ENCODE results near the gene PPP3R2. TPM values are rescaled to one million over a fixed set of nuclear protein-coding genes. Genes with fewer than 3 reads are reported as not detected.
"Not testable (repeated sequence)": the region's sequence is repeated elsewhere in the genome, so short reads cannot be mapped to it uniquely, and the experiment has no call there.

PPP3R2 gene
- total RNA-seq, 1 donor, result not detected

DNA sequence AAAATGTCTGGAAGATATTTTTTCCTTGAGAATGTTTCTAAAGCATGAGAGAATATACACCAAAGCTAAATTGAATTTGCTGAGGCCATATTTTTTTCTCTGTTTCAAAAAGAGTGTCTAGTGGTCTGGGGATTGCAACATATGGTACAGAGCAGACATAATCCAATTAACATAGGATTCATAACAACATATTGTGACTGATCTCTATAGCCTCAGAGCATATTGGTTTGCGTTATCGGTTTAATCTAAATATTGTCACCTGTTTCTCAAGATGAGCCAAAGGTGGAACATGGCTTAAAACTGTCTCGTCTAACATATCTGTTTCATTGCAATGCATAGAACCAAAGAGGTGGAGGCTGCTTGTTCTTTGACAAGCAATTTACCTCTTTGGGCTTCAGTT lies 3.9 kb downstream of the PPP3R2 start:
- no peak for DNase-seq (ENCODE audit: low read depth in 2 of 3, low spot score in 2 of 3)

DNA sequence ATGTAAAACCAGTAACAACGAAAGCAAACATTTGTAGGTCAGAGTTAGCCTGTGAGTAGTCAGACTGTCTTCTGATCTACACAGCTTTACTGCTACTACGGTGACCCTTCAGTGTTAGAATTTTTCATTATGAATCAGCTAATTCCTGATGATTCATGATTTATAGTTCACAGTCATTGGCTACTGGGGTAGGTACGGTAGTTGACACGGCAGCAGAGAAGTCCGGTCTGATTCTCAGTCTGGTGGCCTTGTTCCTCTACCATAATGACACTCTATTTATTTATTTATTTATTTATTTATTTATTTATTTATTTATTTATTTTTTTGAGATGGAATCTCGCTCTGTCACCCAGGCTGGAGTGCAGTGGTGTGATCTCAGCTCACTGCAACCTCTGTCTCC lies 4.7 kb downstream of the PPP3R2 start:
- DNase-seq (ENCODE audit: low read depth in 2 of 3, low spot score in 2 of 3), result not testable (repeated sequence)

DNA sequence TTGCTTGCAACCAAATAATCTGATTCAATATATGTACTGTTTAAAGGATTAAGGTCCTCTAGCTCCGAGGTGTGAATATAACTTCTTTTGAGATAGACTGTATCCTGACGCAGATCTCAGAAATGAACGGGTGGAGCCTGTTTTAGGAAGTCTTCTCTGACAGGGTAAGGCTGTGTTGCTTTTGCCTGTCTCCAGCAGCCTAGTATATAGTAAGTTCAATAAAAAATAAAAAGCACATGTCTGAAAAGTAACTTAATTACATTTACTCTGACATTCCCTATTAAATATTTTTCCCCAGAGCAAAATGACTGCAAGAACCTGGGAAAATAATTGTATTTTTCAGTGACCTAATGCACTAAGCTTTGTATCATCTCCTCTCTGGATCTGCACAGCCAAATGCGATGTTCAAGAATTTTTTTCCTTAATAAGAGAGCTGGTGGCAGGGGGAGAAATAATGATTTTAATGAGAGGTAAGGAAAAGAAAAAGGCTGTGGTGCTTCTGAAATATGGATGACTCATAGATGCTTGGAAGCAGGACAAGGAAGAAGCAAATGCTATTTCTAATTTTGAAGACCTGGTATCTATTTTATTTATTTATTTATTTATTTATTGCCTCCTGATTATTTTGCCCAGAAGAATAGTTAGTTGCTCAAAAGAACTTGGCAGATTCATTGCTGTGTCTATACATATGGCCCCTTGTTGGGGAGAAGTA lies 7.3 kb downstream of the PPP3R2 start:
- DNase-seq (ENCODE audit: low read depth in 2 of 3, low spot score in 2 of 3), result no peak

DNA sequence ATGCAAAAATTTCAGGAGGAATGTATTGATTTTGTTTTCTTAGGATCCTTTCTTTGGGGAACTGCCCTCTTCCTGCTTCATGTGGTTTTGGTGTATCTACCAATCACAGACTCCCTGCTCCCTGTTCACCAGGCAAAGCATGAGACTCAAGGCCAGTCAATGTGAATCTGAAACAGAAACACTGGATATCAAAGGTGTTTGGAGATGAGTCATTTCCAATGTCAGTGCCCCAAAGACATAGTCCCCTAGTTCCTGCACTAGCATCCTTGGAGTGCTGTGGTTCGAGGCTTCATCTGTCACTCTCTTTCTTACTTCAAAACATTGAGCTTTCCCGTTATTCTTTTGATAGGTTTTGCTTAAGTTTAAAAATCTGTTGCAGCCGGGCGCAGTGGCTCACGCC lies 8.1 kb downstream of the PPP3R2 start:
- DNase-seq (ENCODE audit: low read depth in 2 of 3, low spot score in 2 of 3), result no peak

DNA sequence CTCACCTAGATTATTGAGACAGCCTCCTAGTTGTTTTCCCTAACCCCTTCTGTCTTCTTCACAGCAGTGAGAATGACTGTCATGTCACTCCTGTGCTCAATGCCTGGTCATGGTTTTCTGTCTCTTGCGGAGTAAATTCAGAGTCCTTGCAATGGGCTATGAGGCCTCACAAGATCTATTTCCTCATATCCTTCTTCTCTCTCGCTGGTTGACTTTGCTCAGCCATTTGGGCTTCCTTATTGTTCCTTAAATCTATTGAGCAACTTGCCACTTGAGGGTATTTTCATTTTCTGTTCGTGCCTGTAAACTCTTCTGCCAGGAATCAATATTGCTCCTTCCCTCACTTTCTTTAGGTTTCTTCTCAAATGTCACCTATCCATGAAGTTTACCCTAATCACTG lies 9.0 kb downstream of the PPP3R2 start:
- DNase-seq (ENCODE audit: low read depth in 2 of 3, low spot score in 2 of 3), result no peak

DNA sequence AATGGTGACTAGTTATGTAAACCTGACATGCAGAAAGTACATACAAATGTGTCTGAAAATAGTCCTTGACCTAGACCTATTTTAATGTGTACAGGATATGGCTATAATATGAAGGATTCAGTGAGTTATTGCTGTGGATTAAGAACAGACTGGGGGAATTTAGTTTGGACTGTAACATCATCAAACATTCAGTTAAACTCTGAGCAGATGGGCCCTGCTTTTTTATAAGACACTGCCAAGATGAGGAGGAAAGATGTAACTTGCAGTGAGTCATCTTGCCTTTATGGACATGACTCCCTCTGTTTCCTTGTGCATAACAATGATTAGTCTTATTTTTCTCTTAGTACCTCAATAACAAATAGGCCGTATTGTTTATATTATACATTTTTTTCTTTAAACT lies 12.2 kb downstream of the PPP3R2 start:
- DNase-seq (ENCODE audit: low read depth in 2 of 3, low spot score in 2 of 3), result no peak

DNA sequence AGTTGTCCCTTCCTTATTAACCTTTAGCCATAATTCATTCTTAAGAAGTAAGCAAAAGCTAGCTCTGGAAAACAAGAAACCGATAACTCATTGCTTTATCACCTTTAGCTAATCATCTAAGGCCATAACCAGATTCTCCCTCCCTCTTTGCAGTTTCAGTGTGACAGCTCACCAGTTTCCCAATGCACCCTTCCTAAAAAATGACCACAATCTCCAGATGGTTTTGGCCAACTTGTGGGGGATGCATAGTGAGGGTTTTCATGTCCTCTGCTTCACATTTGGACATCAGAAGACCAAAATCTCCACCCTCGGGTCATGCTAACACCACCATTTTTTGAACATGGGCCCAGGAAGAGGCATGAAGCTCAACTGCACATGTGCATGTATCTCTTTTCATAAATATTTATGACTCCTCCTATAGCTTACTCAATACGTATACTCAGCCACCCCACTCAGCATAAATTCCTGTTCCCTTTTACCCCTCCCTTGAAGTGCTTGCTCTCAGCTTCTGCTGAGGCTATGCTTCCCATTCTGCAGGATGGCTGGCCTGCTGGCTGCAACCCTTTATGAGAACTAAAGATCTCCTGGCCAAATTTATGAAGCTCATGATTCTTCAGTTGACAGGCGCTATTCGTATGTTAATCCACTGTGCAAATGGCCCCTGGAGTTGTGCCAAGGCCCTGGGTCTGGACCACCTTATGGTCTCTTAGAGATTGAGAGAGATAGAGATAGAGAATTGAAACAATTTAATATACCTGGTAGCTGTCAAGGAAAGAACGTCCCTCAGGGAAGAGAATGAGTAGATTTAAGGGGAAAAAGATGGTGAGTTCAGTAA lies 14.8 kb downstream of the PPP3R2 start:
- no peak for DNase-seq (ENCODE audit: low read depth in 2 of 3, low spot score in 2 of 3)

DNA sequence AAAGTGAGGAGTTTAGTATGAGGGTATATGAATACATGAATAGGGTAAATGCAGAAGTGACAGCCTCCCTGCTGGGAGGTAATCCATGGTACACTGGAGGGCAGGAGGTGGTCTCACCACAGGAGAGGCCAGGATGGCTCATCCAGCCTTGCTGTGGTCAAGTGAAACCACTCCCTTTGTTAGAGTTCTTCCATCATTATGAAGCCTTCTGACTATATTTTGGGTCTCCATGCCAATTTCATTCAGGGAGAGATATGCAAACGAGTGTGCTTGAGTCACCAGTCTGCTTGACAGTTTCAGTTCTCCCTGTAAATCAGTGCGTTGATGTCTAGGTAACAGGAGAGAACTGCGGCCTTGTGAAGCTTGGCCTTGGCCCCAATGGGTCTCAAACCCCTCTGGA lies 16.4 kb downstream of the PPP3R2 start:
- no peak for DNase-seq (ENCODE audit: low read depth in 2 of 3, low spot score in 2 of 3)

DNA sequence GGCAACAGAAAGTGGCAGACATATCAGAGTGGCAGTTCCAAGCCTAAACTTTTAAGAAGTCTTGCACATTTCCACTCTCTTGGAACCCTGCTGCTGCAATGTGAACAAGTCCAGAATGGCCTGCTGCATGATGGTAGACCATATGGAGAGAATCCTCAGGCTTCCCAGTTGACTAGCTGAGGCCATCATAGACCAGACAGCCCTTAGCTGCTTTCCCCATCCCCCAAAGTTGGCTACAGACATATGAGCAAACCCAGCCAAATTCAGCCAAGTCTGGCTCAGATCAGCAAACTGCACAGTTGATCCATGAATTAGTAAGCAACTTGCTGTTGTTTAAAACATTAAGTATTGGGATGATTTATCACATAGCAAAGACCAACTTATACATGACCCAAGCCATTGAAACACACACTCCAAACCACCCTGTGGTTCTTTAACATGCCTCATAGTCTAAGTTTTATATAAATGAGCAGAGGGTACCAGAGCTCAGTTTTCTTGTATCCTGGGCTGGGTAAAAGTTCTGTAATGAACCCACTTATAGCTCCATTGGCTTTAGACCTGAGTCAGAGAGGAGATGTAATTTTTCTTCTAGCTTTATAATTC lies 19.9 kb downstream of the PPP3R2 start:
- no peak for DNase-seq (ENCODE audit: low read depth in 2 of 3, low spot score in 2 of 3)

DNA sequence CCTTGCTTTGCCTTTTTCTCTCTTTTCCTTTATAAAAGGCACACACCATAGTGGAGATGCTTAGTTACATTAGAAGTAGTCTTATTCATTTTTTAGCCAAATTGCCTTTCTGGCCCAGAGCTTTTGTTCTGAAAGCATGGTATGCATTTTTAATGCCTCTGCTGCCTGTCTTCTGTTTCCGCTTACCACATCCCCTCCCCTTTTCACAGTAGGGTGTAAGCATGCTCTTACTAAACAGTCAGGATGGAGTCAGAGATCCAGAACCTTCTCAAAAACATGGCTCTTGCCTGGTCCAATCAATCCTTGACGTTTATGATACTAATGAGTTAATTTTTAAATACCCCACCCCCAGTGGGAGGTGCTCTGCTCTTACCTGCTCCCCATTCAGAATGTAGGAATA lies 22.5 kb downstream of the PPP3R2 start:
- DNase-seq (ENCODE audit: low read depth in 2 of 3, low spot score in 2 of 3), result no peak

DNA sequence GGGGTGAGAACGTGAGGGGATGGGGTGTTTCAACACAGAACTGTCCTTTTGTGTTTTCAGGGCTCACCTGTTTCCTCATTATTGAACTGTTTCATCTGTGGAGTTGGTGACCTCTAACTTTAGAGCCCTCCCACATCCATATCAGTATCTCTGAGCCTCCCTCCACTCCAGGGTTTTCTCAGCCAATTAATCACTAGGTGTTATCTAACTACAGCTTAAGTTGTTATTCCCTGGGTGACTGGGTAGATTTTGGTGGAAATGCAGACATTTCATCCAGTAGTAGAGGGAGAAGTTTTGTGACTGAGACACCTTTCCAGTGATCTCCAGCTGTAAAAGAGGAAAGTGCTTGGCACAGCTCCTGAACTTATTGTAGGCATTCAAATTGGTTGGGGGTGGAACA lies 23.7 kb downstream of the PPP3R2 start:
- DNase-seq (ENCODE audit: low read depth in 2 of 3, low spot score in 2 of 3), result no peak

DNA sequence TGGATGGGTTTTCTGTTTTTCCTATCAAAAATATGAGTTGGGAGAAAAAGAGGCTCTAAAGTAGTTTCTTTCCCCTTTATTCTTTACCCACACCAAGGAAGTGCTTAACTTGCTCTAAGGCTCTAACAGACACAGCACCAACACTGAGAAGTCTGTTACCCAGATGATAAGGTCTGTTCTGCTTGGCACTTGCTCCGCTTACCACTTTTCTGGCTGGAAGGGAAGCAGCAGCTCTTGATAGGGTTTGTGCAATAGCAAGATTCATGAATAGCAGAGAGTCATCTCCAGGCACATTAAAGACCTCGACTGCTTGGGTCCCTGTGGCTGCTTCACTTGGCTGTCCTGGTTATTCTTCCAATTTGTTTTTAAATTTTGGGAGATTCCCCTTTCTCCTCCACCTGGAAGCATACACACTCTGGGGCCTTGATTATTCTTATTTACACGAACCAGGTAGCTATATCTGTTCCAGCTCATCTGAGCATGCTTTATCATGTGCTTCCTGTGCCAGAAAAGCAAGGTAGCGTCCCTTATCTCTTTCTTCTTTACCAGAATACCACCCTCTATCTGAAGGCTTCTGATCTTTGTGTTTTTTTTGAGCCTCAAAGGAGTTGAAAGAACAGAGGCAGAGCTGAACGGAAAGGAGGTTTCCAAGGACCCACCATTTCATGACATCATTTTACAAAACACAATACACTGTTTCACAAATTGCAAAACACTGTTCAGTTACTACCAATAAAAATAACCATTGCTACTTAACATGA lies 24.8 kb downstream of the PPP3R2 start:
- peak in 2 of 3 donors; percentile 24 to 50 for DNase-seq (ENCODE audit: low read depth in 2 of 3, low spot score in 2 of 3)

DNA sequence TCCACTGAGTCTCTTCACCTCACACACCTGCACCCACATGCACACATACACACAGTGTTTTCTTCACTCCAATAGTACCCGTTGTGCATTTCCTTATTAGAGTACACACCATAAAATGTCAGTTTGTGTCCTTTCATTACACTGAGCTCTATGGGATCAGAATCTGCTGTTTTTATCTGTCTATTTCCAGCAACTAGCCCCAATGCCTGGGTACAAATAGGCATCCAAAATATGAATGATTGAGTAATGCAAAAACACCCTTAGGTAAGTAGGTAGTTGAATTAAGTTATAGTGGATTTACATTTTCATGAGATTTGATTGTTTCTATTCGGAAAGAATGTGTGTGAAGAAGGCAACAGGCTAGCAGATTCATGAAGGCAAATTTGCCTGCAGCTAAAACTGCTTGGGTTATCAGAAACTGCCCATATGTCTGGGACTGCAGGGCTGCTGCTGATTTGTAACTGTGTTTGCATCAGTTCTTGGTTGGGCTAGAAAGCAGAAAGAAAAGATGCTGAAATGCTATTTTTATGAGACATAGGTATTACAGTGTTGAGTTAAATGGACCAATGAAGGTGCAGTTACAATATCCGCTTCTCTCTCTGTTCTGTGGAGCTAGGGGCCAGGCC lies 26.9 kb downstream of the PPP3R2 start:
- no peak for DNase-seq (ENCODE audit: low read depth in 2 of 3, low spot score in 2 of 3)

DNA sequence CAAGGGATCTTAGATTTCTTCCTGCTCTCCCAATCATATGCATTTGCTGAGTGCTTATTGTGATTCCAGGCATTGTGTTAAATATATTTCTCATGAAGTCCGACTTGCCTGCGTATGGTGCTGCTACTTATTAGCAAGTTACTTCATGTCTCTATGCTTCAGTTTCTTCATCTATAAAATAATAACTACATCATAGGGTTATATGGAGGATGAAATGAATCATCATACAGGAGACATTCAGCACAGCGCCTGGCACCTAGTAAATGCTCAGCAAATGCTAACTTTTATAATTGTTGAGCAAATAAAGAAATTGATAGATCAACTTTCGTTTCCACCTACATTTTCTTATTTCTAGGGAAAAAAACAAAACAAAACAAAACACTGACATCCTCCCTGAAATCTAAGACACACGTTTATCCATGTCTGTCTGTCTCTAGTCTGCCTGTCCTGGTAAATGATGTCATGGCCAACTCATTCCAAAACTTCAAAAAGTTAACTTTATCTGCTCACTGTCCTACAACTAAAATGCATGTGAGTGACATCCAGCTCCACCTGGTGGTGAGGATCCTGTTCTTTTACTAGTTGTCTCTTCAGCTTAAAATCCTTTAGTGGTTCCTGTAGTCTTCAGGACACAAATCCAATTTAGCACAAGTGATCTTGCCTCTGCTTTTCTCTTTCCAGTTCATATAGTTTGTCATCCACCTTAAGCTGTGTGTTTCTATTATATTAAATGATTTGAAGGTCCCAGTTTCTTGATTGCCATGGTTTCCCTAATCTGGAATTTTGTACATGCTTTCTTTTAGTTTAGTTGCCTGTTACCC lies 27.7 kb downstream of the PPP3R2 start:
- DNase-seq (ENCODE audit: low read depth in 2 of 3, low spot score in 2 of 3), result peak in 2 of 3 donors; percentile 14 to 39

DNA sequence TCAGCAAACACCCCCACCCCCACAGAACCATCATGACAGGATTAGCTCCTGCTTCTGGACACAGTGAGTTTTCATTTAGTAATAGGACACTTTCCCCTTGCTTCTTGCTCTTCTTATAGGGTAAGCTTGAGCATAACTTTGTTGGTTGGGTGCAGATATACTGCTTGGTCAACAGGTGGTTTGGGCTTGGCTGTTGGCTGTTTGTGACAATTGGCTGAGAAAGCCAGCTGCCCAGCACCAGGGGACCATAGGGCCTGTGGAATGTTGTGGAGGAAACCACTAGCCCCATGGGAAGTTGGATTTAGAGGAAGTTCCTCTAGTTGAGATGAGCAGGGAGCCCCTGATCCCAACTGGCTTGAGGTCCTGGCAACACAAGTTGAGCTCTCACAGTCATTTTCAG lies 30.5 kb downstream of the PPP3R2 start:
- no peak for DNase-seq (ENCODE audit: low read depth in 2 of 3, low spot score in 2 of 3)

DNA sequence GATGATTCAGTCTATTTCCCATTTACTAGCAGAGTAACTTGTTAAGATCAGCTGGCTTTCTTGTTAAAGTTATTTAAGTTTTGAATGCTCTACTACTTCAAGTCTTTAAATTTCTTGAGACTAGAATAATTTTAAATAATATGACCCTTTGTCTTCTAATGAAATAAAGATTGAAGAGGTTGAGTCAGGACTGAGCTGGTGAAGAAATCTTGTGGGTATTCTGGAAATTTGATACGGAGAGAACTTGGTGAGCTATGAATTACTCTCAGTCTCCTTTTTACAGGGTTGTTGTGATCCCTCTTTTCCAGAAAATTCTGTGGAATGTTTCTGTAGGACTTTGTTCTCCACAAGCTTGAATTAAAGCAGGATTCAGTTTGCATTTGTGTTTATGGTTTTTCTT lies 31.8 kb downstream of the PPP3R2 start:
- no peak for DNase-seq (ENCODE audit: low read depth in 2 of 3, low spot score in 2 of 3)

DNA sequence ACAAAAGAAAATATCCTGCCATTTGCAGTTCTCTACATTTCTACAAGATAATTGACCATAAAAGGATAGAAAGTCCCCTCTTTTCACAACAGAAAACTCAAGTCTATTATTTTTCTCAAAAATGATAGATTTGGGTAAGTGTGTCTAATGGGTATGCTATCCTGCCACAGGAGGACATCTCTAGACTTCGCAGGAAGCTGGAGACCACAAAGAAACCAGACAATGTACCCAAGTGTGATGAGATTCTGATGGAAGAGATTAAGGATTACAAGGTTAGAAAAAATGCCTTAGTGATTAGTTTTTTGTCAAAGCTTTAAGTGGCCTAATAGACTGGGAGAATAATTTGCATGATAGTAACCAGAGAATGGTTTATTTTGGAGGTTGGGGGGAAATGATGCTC lies 33.0 kb downstream of the PPP3R2 start:
- no peak for DNase-seq (ENCODE audit: low read depth in 2 of 3, low spot score in 2 of 3)

DNA sequence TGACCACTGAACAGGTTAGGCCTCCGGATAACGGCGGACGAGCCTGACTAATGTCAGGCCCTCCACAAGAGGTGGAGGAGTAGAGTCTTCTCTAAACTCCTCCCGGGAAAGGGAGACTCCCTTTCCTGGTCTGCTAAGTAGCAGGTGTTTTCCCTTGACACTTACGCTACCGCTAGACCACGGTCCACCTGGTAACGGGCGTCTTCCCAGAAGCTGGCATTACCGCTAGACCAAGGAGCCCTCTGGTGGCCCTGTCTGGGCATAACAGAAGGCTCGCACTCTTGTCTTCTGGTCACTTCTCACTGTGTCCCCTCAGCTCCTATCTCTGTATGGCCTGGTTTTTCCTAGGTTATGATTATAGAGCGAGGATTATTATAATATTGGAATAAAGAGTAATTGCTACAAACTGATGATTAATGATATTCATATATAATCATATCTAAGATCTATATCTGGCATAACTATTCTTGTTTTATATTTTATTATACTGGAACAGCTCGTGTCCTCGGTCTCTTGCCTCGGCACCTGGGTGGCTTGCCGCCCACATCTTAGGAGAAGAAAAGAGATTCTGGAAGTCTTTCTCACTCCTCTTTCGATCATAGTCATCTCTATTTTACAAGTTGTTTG lies 45.2 kb downstream of the PPP3R2 start:
- not testable (repeated sequence) for DNase-seq (ENCODE audit: low read depth in 2 of 3, low spot score in 2 of 3)

DNA sequence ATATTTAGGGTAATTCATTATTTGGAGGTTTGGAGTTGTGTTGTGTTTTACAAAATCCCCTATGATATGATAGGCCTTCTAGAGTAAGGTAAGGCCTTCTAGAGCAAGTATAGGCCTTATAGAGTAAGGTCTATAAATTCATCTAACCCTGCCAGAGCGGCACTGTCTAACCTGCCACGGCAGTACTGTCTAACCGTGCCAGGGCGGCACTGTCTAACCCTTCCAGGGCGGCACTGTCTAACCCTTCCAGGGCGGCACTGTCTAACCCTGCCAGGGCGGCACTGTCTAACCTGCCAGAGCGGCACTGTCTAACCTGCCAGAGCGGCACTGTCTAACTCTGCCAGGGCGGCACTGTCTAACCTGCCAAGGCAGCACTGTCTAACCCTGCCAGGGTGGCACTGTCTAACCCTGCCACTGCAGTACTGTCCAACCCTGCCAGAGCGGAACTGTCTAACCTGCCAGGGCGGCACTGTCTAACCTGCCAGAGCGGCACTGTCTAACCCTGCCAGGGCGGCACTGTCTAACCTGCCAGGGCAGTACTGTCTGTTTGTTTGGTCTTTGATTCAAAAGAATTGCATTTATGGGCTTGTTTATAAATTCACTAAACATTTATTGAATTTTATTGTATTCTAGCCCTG lies 51.6 kb downstream of the PPP3R2 start:
- no peak for DNase-seq (ENCODE audit: low read depth in 2 of 3, low spot score in 2 of 3)

Measured in hematopoietic multipotent progenitor cell (in vitro differentiated cells).